K562 (cell line): ENCODE results near the gene ANKRD33. TPM values are rescaled to one million over a fixed set of nuclear protein-coding genes. Genes with fewer than 3 reads are reported as not detected.

Experiments
- BHLHE40 ChIP-seq: IDR thresholded peaks from 2 replicates; pipeline ENCODE4 v1.6.1; 2011; ENCODE audit warnings: low read length, improper control_type of control experiment
- HNRNPUL1 ChIP-seq: fragments of 200-400 bp; formaldehyde crosslinking; IDR thresholded peaks from 2 replicates; pipeline ENCODE4 v1.6.1; 2017; ENCODE audit warnings: low read length
- IFI16 ChIP-seq: fragments of 250-450 bp; sonication (Bioruptor Pico); IDR thresholded peaks from 2 replicates; pipeline ENCODE4 v2.1.2; 2022; ENCODE audit warnings: mild to moderate bottlenecking, inconsistent platforms
- U2AF1 ChIP-seq: fragments of 200-400 bp; formaldehyde crosslinking; optimal IDR thresholded peaks from 2 replicates; pipeline ENCODE3; 2017; ENCODE audit warnings: mild to moderate bottlenecking, low read depth, low read length, moderate library complexity
- polyA plus RNA-seq, 8 experiments: library from polyadenylated mRNA; depleted of rRNA in 4 of 8; stranded (reverse) in 5 of 8; unstranded in 3 of 8; fragments of >200 nt; fragmentation: Nextera tagmentation in 2 of 8; fragmentation: Illumina TruSeq in 1 of 8; extraction: Ambion mirVana in 2 of 8; extraction: Trizol in 1 of 8; gene quantifications; 2 replicates each; pipeline versions ENCODE4 v1.2.1 to v1.2.3, GENCODE V29; 2011 to 2014; ENCODE audit warnings: inconsistent platforms in 1 of 8, missing spikeins in 1 of 8
- total RNA-seq, 7 experiments: library from RNA; depleted of rRNA in 6 of 7; stranded (reverse); fragments of >200 nt in 6 of 7; fragmentation: Illumina TruSeq in 2 of 7; extraction: Trizol in 2 of 7; gene quantifications; 2 replicates each; pipeline versions ENCODE4 v1.2.1 to v1.2.3, GENCODE V29; 2011 to 2021; ENCODE audit warnings: low replicate concordance in 1 of 7
- TF ChIP-seq, protein P1 (sequence below): fragments of 450-650 bp; IDR thresholded peaks from 2 replicates; pipeline ENCODE4 v1.6.1; 2018; ENCODE audit not compliant: partially characterized antibody

ANKRD33 gene
- total and polyA plus RNA-seq, 9 of the 15 experiments (the other 6 are each of a cell fraction or from before 2014, with no cell fraction given) = 0.04 to 0.11 (median 0.07) TPM; not detected in 4

DNA sequence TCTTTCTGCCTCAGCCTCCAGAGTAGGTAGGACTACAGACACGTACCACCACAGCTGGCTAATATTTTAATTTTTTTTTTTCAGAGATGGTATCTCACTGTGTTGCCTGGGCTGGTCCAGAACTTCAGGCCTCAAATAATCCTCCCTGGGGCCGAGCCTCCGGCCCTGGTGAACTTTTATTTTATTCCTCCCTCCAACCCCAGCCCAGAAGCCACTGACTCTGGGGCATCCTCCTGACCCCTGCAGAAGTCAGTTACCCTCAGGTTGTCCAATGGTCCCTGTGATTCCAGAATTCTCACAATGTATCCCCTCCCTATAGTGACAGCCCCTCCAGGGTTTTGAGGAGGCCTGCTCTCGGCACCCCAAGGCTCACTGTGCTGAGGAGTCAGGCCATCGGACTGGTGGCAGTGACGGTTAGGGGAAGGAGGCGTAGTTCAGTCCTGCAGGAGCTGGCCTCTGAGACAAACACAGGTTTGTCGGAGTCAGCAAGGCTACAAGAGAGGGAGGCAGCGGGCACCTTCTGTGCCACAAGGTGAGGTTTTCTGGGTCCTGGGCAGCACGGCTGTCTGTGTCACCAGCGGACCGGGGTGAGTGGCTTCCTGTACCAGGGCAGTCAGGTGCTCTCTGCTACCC lies 20.0 kb upstream of the ANKRD33 start (continued):
- TF ChIP-seq, protein P1, sequence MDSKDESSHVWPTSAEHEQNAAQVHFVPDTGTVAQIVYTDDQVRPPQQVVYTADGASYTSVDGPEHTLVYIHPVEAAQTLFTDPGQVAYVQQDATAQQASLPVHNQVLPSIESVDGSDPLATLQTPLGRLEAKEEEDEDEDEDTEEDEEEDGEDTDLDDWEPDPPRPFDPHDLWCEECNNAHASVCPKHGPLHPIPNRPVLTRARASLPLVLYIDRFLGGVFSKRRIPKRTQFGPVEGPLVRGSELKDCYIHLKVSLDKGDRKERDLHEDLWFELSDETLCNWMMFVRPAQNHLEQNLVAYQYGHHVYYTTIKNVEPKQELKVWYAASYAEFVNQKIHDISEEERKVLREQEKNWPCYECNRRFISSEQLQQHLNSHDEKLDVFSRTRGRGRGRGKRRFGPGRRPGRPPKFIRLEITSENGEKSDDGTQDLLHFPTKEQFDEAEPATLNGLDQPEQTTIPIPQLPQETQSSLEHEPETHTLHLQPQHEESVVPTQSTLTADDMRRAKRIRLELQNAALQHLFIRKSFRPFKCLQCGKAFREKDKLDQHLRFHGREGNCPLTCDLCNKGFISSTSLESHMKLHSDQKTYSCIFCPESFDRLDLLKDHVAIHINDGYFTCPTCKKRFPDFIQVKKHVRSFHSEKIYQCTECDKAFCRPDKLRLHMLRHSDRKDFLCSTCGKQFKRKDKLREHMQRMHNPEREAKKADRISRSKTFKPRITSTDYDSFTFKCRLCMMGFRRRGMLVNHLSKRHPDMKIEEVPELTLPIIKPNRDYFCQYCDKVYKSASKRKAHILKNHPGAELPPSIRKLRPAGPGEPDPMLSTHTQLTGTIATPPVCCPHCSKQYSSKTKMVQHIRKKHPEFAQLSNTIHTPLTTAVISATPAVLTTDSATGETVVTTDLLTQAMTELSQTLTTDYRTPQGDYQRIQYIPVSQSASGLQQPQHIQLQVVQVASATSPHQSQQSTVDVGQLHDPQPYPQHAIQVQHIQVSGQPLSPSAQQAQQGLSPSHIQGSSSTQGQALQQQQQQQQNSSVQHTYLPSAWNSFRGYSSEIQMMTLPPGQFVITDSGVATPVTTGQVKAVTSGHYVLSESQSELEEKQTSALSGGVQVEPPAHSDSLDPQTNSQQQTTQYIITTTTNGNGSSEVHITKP = no peak
- TF ChIP-seq BHLHE40 (no peak), U2AF1 (no peak), HNRNPUL1 (no peak), IFI16 (CRISPR knock-in tag) (no peak)
- TF ChIP-seq, all 486 proteins: peak for 0
